HG03095 (cell line): ENCODE results near the gene NAA25.
A peak's percentile ranks its signal among the peaks of the same experiment; 100 is the strongest.

Experiments used
- ATAC-seq: cut with Tn5 transposase; IDR thresholded peaks from one replicate; pipeline ENCODE4 v1.9.1; 2021; ENCODE audit warnings: moderate library complexity; ENCODE audit not compliant: unreplicated experiment

The NAA25 gene

GRCh38 chr12:112108202-112109079 is at the start of gene NAA25:
Gene NAA25 (minus strand): TSS chr12:112108783. CDS start chr12:112108773, 10 bp downstream.
- ATAC-seq, result peak; percentile 53

DNA sequence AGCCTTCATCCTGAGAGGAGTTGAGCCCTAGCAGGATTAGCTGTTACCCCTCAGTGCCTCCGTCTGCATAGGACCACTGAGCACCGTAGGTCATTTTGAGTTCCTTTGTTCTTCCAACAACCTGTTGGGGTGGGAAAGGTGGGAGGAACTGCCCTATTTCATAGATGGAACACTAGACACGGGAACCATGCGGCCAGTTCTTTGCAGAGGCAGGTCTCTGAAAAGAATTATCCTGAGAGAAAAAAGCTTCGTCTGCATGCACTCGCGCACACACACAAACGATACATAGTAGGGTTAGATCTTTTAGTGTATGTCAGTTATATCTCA is 45.3 kb upstream of the NAA25 start:
- ATAC-seq, result no peak

GRCh38 chr12:112153181-112153892 is 44.8 kb upstream of the NAA25 start:
- ATAC-seq, result no peak

DNA sequence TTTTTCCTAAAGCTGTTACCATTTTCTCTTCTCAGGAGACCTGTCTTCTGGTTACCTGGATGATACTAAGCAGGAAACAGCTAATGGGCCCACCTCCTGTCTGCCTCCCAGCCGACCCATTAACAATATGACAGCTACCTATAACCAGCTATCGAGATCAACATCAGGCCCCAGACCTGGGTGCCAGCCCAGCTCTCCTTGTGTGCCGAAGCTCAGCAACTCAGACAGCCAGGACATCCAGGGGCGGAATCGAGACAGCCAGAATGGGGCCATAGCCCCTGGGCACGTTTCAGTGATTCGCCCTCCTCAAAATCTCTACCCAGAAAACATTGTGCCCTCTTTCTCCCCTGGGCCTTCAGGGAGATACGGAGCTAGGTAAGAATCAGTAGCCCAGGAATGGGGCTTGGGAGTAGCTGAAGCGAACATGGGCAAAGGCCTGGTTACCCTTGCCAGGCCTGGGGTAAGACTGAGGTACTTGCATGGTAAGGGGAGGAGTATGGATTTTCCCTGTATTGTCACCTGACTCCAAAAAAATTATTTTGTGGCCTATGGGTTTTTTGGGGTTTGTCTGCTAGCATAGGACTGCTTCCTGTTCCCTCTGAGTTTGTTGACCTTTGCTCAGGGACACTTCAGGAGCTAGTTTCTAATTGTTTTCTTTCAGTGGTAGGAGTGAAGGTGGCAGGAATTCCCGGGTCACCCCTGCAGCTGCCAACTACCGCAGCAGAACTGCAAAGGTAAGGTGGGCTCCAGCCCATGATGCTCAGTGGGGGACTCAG is 43.4 kb upstream of the NAA25 start:
- ATAC-seq, result no peak

- ATAC-seq, result no peak
Observed at GRCh38 chr12:112149596-112149995, 41.0 kb upstream of the NAA25 start.

DNA sequence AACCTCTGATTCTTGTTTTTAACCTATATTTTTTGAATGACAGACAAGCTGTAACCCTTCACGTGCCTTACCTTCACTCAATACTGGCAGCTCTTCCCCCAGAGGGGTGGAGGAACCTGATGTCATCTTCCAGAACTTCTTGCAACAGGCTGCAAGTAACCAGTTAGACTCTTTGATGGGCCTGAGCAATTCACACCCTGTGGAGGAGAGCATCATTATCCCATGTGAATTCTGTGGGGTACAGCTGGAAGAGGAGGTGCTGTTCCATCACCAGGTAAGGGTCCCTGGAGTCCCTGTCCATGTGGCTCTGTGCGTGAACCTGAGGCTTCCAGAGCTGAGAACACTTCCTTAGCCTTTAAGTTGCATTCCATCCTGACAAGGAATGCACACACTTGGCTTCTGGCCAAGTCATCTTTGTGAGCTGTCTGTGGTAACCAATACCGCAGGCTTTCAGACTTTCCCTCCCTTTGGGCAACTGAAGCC is 39.5 kb upstream of the NAA25 start:
- ATAC-seq, result no peak

DNA sequence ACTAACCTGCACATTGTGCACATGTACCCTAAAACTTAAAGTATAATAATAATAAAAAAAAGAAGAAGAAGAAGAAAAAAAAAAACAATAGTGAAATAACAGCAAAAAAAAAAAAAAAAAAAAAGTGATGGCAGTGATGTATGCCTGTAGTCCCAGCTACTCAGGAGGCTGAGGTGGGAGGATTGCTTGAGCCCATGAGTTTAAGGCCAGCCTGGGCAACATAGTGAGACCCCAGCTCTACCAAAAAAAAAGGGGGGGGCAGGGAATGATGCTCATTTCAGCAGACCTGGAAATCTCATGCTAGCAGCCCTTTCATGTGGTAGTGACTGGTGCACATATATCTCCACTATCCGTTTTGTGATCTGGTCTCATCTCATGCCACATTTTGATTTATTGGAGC is 37.5 kb upstream of the NAA25 start:
- ATAC-seq, result no peak

- no peak for ATAC-seq
Observed at GRCh38 chr12:112140728-112141127, 32.1 kb upstream of the NAA25 start.

GRCh38 chr12:112134731-112135130 is 26.1 kb upstream of the NAA25 start:
- ATAC-seq, result no peak

DNA sequence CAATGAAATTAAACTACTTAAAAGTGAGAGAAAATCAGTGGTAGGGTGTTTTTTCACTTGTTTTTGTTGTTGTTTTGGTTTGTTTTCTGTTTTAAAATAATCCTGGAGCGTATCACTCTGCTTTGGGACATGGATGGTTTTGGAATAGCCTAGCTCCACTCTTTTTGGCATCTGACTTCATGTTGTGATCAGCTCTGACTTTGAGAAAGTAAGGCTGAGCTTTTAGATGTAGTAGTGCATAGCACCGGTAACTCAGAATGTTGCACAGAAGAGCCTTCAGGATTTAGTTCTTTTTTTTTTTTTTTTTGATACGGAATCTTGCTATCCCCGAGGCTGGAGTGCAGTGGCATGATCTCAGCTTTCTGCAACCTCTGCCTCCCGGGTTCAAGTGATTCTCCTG is 24.8 kb upstream of the NAA25 start:
- no peak for ATAC-seq

DNA sequence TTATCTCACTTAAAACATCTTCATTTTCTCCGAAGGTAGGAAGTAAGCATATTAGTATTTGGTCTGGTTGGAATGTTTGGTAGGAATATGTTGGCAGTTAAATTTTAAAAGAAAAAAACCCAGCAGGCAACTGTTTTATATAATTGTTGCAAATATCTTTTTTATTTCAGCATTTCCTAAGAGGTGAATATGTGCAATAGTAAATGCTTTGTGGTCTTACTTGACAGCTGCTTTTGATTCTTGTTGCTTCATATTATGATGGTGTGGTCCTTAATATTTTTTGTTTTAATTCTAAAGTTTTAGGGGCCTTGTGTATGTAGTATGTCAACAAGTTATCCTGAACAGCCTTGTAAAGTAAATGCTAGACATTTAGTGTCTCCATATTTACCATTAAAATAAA is 23.1 kb upstream of the NAA25 start:
- ATAC-seq, result no peak

GRCh38 chr12:112130441-112130998 is 21.9 kb upstream of the NAA25 start:
- ATAC-seq, result peak; percentile 55

GRCh38 chr12:112126911-112127310 is 18.3 kb upstream of the NAA25 start:
- no peak for ATAC-seq

- no peak for ATAC-seq
Observed at GRCh38 chr12:112126000-112126438, 17.4 kb upstream of the NAA25 start.

DNA sequence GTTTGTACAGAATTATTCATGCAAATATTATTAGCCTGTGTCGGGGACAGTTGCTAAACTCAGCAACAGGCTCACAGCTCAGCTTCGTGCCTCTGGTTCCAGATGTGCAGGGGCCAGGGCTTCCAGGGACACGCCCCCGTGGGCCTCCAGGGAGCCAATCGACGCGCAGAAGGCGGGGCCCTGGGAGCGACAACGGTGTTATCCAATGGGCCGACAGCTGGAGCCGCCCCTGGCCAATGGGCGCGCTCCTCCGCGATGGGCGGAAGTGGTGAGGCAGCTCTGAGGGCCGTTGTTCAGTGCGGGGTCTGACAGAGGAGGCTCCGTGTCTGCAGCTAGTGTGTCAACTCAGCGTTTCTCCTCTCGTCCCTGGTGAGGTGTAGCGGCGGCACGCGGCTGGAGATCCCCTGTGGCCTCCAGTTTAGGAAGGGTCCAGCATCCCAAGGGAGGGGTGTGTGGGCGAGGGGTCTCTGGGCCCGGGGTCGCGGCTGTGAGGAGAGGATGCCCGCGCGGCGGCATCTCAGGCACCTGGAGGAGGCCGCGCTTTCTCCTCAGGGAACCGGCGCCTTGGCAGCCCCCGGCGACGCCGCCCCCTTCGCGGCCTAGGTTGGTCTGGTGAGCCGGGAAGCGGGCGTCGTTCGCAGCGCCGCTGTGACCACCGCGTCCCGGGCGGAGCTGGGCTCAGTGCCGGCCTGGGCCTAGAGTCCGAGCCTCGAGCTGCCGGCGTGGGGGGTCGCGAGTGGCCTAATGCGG is 16.8 kb upstream of the NAA25 start, which contains the start of gene TRAFD1:
Gene TRAFD1 (plus strand): TSS at position 311 of the 750 bp plus-strand sequence. CDS start 4,963 bp downstream, outside the sequence.
- peak; percentile 88 for ATAC-seq

DNA sequence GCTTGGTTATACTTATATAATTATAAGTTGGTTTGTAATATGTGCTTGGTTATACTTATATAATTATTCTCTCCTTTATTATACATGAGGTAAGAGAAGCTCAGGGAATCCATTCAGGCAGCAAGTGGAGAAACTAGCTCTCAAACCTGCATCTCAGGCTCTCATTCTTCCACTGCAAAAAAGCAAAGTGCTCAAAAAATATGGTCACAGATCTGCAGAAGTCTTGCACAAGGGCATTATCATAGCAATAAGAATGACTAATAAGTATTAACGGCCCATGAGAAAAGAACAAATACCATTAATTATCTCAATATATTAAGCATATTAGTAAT is 16.3 kb upstream of the NAA25 start:
- ATAC-seq, result no peak

GRCh38 chr12:112122823-112123690 is 14.5 kb upstream of the NAA25 start:
- no peak for ATAC-seq

GRCh38 chr12:112121780-112122565 is 13.4 kb upstream of the NAA25 start:
- no peak for ATAC-seq

- ATAC-seq, result no peak
Observed at GRCh38 chr12:112117685-112118084, 9.1 kb upstream of the NAA25 start.
